OCI-LY7 (cell line): ENCODE data around the gene USP31. TPM values are rescaled to one million over a fixed set of nuclear protein-coding genes. Genes with fewer than 3 reads are reported as not detected.

Source experiments
- BruUV-seq: library from RNA; stranded (reverse); fragments of 400-500 nt; replicated peaks from 2 replicates; lab custom pipeline; 2021; lab: Mats Ljungman, UMichigan
- CTCF ChIA-PET: fragments of 300-600 bp; sonication (Branson Sonifier 250); formaldehyde crosslinking; loops from one replicate; lab custom pipeline; 2022; ENCODE audit warnings: antibody characterized with exemption; ENCODE audit not compliant: unreplicated experiment; lab: Charles Lee
- POLR2A ChIA-PET: fragments of 300-600 bp; sonication (Branson Sonifier 250); formaldehyde crosslinking; loops from one replicate; lab custom pipeline; 2022; ENCODE audit warnings: antibody characterized with exemption; lab: Charles Lee
- DNase-seq: peaks from one replicate; pipeline ENCODE4 v3.0.0-alpha.2; 2015; ENCODE audit warnings: low spot score
- H2AFZ ChIP-seq: fragments of 200-600 bp; sonication (generic), shearing (Covaris generic); 2 replicates; pipeline ENCODE4 v1.6.1; 2014; ENCODE audit warnings: mild to moderate bottlenecking, antibody characterized with exemption, low read length, moderate library complexity
- H3K27ac ChIP-seq: fragments of 200-600 bp; sonication (generic); 2 replicates; pipeline ENCODE4 v1.5.1; 2014; ENCODE audit warnings: mixed run types, low read depth, mild to moderate bottlenecking, moderate library complexity, low read length, inconsistent platforms; ENCODE audit not compliant: poor library complexity, severe bottlenecking
- H3K36me3 ChIP-seq: fragments of 200-600 bp; sonication (generic); 2 replicates; pipeline ENCODE4 v1.6.1; 2014; ENCODE audit warnings: mild to moderate bottlenecking, antibody characterized with exemption, low read length, moderate library complexity, mixed read lengths; ENCODE audit not compliant: insufficient read depth
- H3K4me1 ChIP-seq: fragments of 200-600 bp; sonication (generic); 2 replicates; pipeline ENCODE4 v1.5.1; 2014; ENCODE audit warnings: mild to moderate bottlenecking, low read length; ENCODE audit not compliant: insufficient read depth, poor library complexity, severe bottlenecking
- H3K4me2 ChIP-seq: fragments of 200-600 bp; sonication (generic); 2 replicates; pipeline ENCODE4 v1.6.1; 2014; ENCODE audit warnings: mild to moderate bottlenecking, low read length
- H3K4me3 ChIP-seq: fragments of 200-600 bp; sonication (generic); 2 replicates; pipeline ENCODE4 v1.5.1; 2014; ENCODE audit warnings: mild to moderate bottlenecking, low read depth, low read length; ENCODE audit not compliant: poor library complexity, severe bottlenecking
- H3K79me2 ChIP-seq: fragments of 200-600 bp; sonication (generic); 2 replicates; pipeline ENCODE4 v1.6.1; 2016; ENCODE audit warnings: low read depth, mild to moderate bottlenecking, low read length, moderate library complexity, mixed read lengths; ENCODE audit not compliant: insufficient read depth
- H3K9me2 ChIP-seq: fragments of 200-600 bp; sonication (generic); 2 replicates; pipeline ENCODE4 v1.6.1; 2016; ENCODE audit warnings: mild to moderate bottlenecking, low read length, mixed read lengths; ENCODE audit not compliant: insufficient read depth
- H3K9me3 ChIP-seq: fragments of 200-600 bp; sonication (generic); 2 replicates; pipeline ENCODE4 v1.6.1; 2014; ENCODE audit warnings: mild to moderate bottlenecking, mixed run types, low read length, mixed read lengths
- H4K20me1 ChIP-seq: fragments of 200-600 bp; sonication (generic); 2 replicates; pipeline ENCODE4 v1.6.1; 2014; ENCODE audit warnings: mild to moderate bottlenecking, antibody characterized with exemption, low read length, moderate library complexity, mixed read lengths; ENCODE audit not compliant: insufficient read depth
- CTCF ChIP-seq: fragments of 200-600 bp; sonication (generic); conservative IDR thresholded peaks from 2 replicates; pipeline ENCODE4 v1.5.1; 2014; ENCODE audit warnings: mild to moderate bottlenecking, antibody characterized with exemption, low read length, moderate library complexity, mixed read lengths
- EZH2phosphoT487 ChIP-seq: fragments of 200-600 bp; sonication (generic); IDR thresholded peaks from 2 replicates; pipeline ENCODE4 v1.6.1; 2018; ENCODE audit warnings: low read depth, borderline replicate concordance, mild to moderate bottlenecking, mixed run types, antibody characterized with exemption, low read length, moderate library complexity, mixed read lengths
- intact Hi-C: fragments of 100-400 bp; cut with micrococcal nuclease; formaldehyde crosslinking; loops from one replicate; pipeline ENCODE4 v1.10.0; 2022; ENCODE audit not compliant: unreplicated experiment
- total RNA-seq, 2 experiments: library from RNA; depleted of rRNA in 1 of 2; stranded (reverse); fragments of >200 nt in 1 of 2; shearing (Covaris generic) in 1 of 2; gene quantifications; 2 replicates each; pipeline ENCODE4 v1.2.3, GENCODE V29; 2014 to 2022

The USP31 gene
- total RNA-seq, 2 experiments from 2014 or later = 9.0 to 12.2 TPM

- intact Hi-C loops = loop anchor here (10.0 kb wide), 1 partner anchor 372 kb away; no protein-coding TSS in a partner anchor
- Histone ChIP-seq H3K9me3 (no peaks in the 10 kb centered on the region), H4K20me1 (no peaks in the 10 kb centered on the region), H3K4me2 (no peak overlapping the region), H3K27ac (no peak overlapping the region), H3K4me3 (no peak overlapping the region), H3K36me3 (peaks cover 6% of the 10 kb centered on the region; the same call in 1 of the 2 replicates), H3K79me2 (no peaks in the 10 kb centered on the region), H2AFZ (no peak overlapping the region), H3K4me1 (no peaks in the 10 kb centered on the region), H3K9me2 (no peaks in the 10 kb centered on the region)
- no peak for DNase-seq
- CTCF ChIA-PET = no interaction called here
- TF ChIP-seq CTCF (no peak), EZH2phosphoT487 (no peak)
- BruUV-seq = no TSS peak
- POLR2A ChIA-PET = no interaction called here
Measured at GRCh38 chr16:23062524-23062923, 86.7 kb downstream of the USP31 start.

GRCh38 chr16:23061669-23062068 lies 87.6 kb downstream of the USP31 start:
- DNase-seq = no peak
- Histone ChIP-seq H3K36me3 (no peaks in the 10 kb centered on the region; the same call in 1 of the 2 replicates), H3K4me2 (no peak overlapping the region), H3K79me2 (no peaks in the 10 kb centered on the region), H3K9me2 (no peaks in the 10 kb centered on the region), H3K4me3 (no peak overlapping the region), H3K4me1 (no peaks in the 10 kb centered on the region), H4K20me1 (no peaks in the 10 kb centered on the region), H3K27ac (no peak overlapping the region), H2AFZ (no peak overlapping the region), H3K9me3 (no peaks in the 10 kb centered on the region)
- intact Hi-C loops = loop anchor here (10.0 kb wide), 1 partner anchor 373 kb away; no protein-coding TSS in a partner anchor
- no TSS peak for BruUV-seq
- ChIA-PET POLR2A (interaction anchor here (0.6 kb wide), 1 partner anchor 535 kb away, joined by 3 read pairs; no protein-coding TSS in a partner anchor), CTCF (no interaction called here)
- TF ChIP-seq CTCF (no peak), EZH2phosphoT487 (no peak)
